GM12878 (cell line): Measurements from ENCODE around the gene GP9. TPM values are rescaled to one million over a fixed set of nuclear protein-coding genes. Genes with fewer than 3 reads are reported as not detected.

ENCODE experiments used
- ATAC-seq: fragments of 200-7000 bp; cut with Tn5 transposase; 3 replicates; pipeline ENCODE4 v1.9.1; 2020; ENCODE audit warnings: mild to moderate bottlenecking, moderate library complexity
- BruUV-seq: library from RNA; stranded (reverse); fragments of 400-500 nt; replicated peaks from 2 replicates; lab custom pipeline; 2021; lab: Mats Ljungman, UMichigan
- CTCF ChIA-PET: fragments of 300-600 bp; sonication (Branson Sonifier 250); formaldehyde crosslinking; extraction: SDS; loops from one replicate; lab custom pipeline; 2021; ENCODE audit warnings: inconsistent platforms; lab: Yijun Ruan, JAX
- POLR2A ChIA-PET: fragments of 350-600 bp; formaldehyde crosslinking; extraction: SDS; loops from one replicate; lab custom pipeline; 2021; ENCODE audit warnings: inconsistent platforms; lab: Charles Lee
- RAD21 ChIA-PET: fragments of 300-600 bp; sonication (Branson Sonifier 250); formaldehyde crosslinking; loops from one replicate; lab custom pipeline; 2023; ENCODE audit warnings: antibody characterized with exemption; ENCODE audit not compliant: unreplicated experiment; lab: Charles Lee
- SMC1A ChIA-PET: fragments of 300-600 bp; sonication (Branson Sonifier 250); formaldehyde crosslinking; loops from one replicate; lab custom pipeline; 2023; ENCODE audit not compliant: unreplicated experiment, uncharacterized antibody; lab: Charles Lee
- DNase-seq: peaks from one replicate; pipeline ENCODE4 v3.0.0-alpha.2; 2011; ENCODE audit warnings: low read depth, low spot score
- FAIRE-seq: peaks from 3 replicates; lab custom pipeline; 2011; peaks lifted over from hg19 to GRCh38; lab: Jason Lieb, UNC
- H2AFZ ChIP-seq: 2 replicates; pipeline ENCODE4 v1.6.0; 2011; ENCODE audit warnings: low read depth, low read length, control low read depth; ENCODE audit not compliant: control insufficient read depth
- H3K27ac ChIP-seq: 2 replicates; pipeline ENCODE4 v1.5.1; 2011; ENCODE audit warnings: control low read depth; ENCODE audit not compliant: control insufficient read depth, insufficient read depth
- H3K27me3 ChIP-seq, 2 experiments: replicated peaks in 1 of 2; 2 replicates each; pipeline versions ENCODE4 v1.6.0 to v1.6.1; 2011; ENCODE audit warnings: low read length in 1 of 2; ENCODE audit not compliant: control insufficient read depth in 2 of 2, insufficient read depth in 2 of 2
- H3K36me3 ChIP-seq, 2 experiments: 2 replicates each; pipeline ENCODE4 v1.5.1; 2011; ENCODE audit warnings: low read length in 1 of 2; ENCODE audit not compliant: control insufficient read depth in 2 of 2, insufficient read depth in 2 of 2
- H3K4me1 ChIP-seq: 2 replicates; pipeline ENCODE4 v1.6.1; 2011; ENCODE audit warnings: mild to moderate bottlenecking, low read length, moderate library complexity, mixed read lengths; ENCODE audit not compliant: control insufficient read depth, insufficient read depth
- H3K4me2 ChIP-seq: 2 replicates; pipeline ENCODE4 v1.6.0; 2011; ENCODE audit warnings: control low read depth; ENCODE audit not compliant: control insufficient read depth, insufficient read depth
- H3K4me3 ChIP-seq: fragments of 200-600 bp; sonication (generic); 2 replicates; pipeline ENCODE4 v1.5.1; 2016
- H3K79me2 ChIP-seq: 2 replicates; pipeline ENCODE4 v1.6.0; 2011; ENCODE audit warnings: low read length; ENCODE audit not compliant: control insufficient read depth, insufficient read depth
- H3K9ac ChIP-seq: 2 replicates; pipeline ENCODE4 v1.8.0; 2011; ENCODE audit warnings: low read length, control low read depth, mixed read lengths; ENCODE audit not compliant: control insufficient read depth, insufficient read depth
- H3K9me3 ChIP-seq: replicated peaks from 3 replicates; pipeline ENCODE4 v1.5.1; 2011; ENCODE audit warnings: mild to moderate bottlenecking, low read length; ENCODE audit not compliant: control insufficient read depth, insufficient read depth
- H4K20me1 ChIP-seq: 2 replicates; pipeline ENCODE4 v1.6.0; 2011; ENCODE audit not compliant: control insufficient read depth, insufficient read depth
- BACH1 ChIP-seq: fragments of 450-650 bp; IDR thresholded peaks from 2 replicates; pipeline ENCODE4 v1.6.1; 2017; ENCODE audit warnings: mild to moderate bottlenecking, borderline replicate concordance
- BCLAF1 ChIP-seq: fragments of 450-650 bp; IDR thresholded peaks from 2 replicates; pipeline ENCODE4 v1.6.1; 2017; ENCODE audit warnings: antibody characterized with exemption, mild to moderate bottlenecking, moderate library complexity
- FOS ChIP-seq: IDR thresholded peaks from 3 replicates; pipeline ENCODE4 v1.6.1; 2011; ENCODE audit warnings: borderline replicate concordance; ENCODE audit not compliant: insufficient read length; ENCODE audit errors: extremely low read depth
- FOXK2 ChIP-seq: fragments of 450-650 bp; IDR thresholded peaks from 2 replicates; pipeline ENCODE4 v1.6.1; 2017; ENCODE audit warnings: mild to moderate bottlenecking, moderate library complexity
- LARP7 ChIP-seq: fragments of 450-650 bp; IDR thresholded peaks from 2 replicates; pipeline ENCODE4 v1.6.1; 2017; ENCODE audit warnings: mild to moderate bottlenecking
- MTA3 ChIP-seq: IDR thresholded peaks from 2 replicates; pipeline ENCODE4 v1.6.1; 2012; ENCODE audit warnings: low read length, inconsistent platforms, borderline replicate concordance
- SP1 ChIP-seq: IDR thresholded peaks from one replicate; pipeline ENCODE4 v1.6.1; 2011; ENCODE audit warnings: low read depth, low read length
- STAT3 ChIP-seq: IDR thresholded peaks from 2 replicates; pipeline ENCODE4 v1.6.1; 2011; ENCODE audit warnings: low read depth, low read length, improper control_type of control experiment
- ZBED1 ChIP-seq: IDR thresholded peaks from 2 replicates; pipeline ENCODE4 v1.6.1; 2016; ENCODE audit warnings: borderline replicate concordance
- ZNF687 ChIP-seq: fragments of 450-650 bp; IDR thresholded peaks from 2 replicates; pipeline ENCODE4 v1.6.1; 2017; ENCODE audit warnings: mild to moderate bottlenecking, moderate library complexity
- WGBS: methylation state at CpG from one replicate; pipeline ENCODE4 v1.1.6; 2016; ENCODE audit warnings: low lambda C conversion rate; ENCODE audit not compliant: insufficient replicate concordance, insufficient coverage; ENCODE audit errors: missing lambda C conversion rate; 5-methylcytosine and 5-hydroxymethylcytosine counted together
- in situ Hi-C: fragments of 300-500 bp; cut with MboI; formaldehyde crosslinking; loops from 9 replicates; pipeline ENCODE4 v1.14.3; 2018; ENCODE audit warnings: mixed read lengths
- intact Hi-C: fragments of 100-400 bp; cut with micrococcal nuclease; formaldehyde crosslinking; loops from one replicate; pipeline ENCODE4 v1.14.2; 2022; ENCODE audit not compliant: unreplicated experiment
- polyA plus RNA-seq, 11 experiments: library from polyadenylated mRNA; depleted of rRNA in 4 of 11; unstranded in 6 of 11; stranded (reverse) in 5 of 11; fragments of >200 nt; fragmentation: Nextera tagmentation in 4 of 11; fragmentation: Illumina TruSeq in 1 of 11; extraction: Ambion mirVana in 4 of 11; extraction: Trizol in 1 of 11; gene quantifications; 1 replicate in 1 of 11; 2 replicates in 10 of 11; pipeline versions ENCODE4 v1.2.1 to v1.2.3, GENCODE V29; 2011 to 2016; ENCODE audit warnings: inconsistent platforms in 2 of 11, missing spikeins in 2 of 11, low read depth in 1 of 11
- total RNA-seq, 4 experiments: library from RNA; depleted of rRNA in 3 of 4; stranded (reverse); fragments of >200 nt in 3 of 4; fragmentation: Illumina TruSeq in 1 of 4; extraction: Trizol in 1 of 4; gene quantifications; 2 replicates each; pipeline versions ENCODE4 v1.2.1 to v1.2.3, GENCODE V29; 2013 to 2021

The GP9 gene
- total and polyA plus RNA-seq, 10 of the 15 experiments (the other 5 are each of a cell fraction or from before 2014, with no cell fraction given) = 0.15 TPM; not detected in 9

GRCh38 chr3:129035360-129036221 is 25.0 kb upstream of the GP9 start:
- no peak overlapping the region for H3K9ac ChIP-seq
- ChIA-PET SMC1A (no interaction called here), RAD21 (interaction anchor here (0.6 kb wide), 1 partner anchor 352 kb away, joined by 3 read pairs; no protein-coding TSS in a partner anchor), CTCF (interaction anchor here (0.6 to 1.2 kb wide), 2 partner anchors 9 to 65 kb away, joined by 3 read pairs; no protein-coding TSS in a partner anchor), POLR2A (no interaction called here)
- no peaks in the 10 kb centered on the region for H4K20me1 ChIP-seq
- no peaks in the 10 kb centered on the region; a peak in 2 of 4 replicates for H3K27me3 ChIP-seq
- no peak overlapping the region for H3K4me3 ChIP-seq
- DNase-seq (no peak), FAIRE-seq (no peak), ATAC-seq (no peak)
- WGBS = 46% methylated on average over 11 of the region's 11 CpGs
- intact Hi-C loops = no loop called here
- TF ChIP-seq BCLAF1 (no peak), MTA3 (no peak), STAT3 (no peak), LARP7 (no peak), ZBED1 (no peak), ZNF687 (no peak), SP1 (no peak), FOS (no peak), FOXK2 (no peak), BACH1 (no peak)
- H3K79me2 ChIP-seq = no peaks in the 10 kb centered on the region
- no peak overlapping the region for H2AFZ ChIP-seq
- H3K4me1 ChIP-seq = no peaks in the 10 kb centered on the region
- in situ Hi-C loops = no loop called here
- H3K27ac ChIP-seq = no peak overlapping the region
- no TSS peak for BruUV-seq
- H3K36me3 ChIP-seq = no peaks in the 10 kb centered on the region
- H3K9me3 ChIP-seq = no peaks in the 10 kb centered on the region
- no peak overlapping the region for H3K4me2 ChIP-seq
